Islet of Langerhans (tissue), 1 donor: ENCODE data around the gene GPC6.

Experiments
- FAIRE-seq: peaks from one replicate; lab custom pipeline; 2011; peaks lifted over from hg19 to GRCh38; lab: Jason Lieb, UNC

Gene GPC6

GRCh38 chr13:93984052-93984451 is 757.4 kb downstream of the GPC6 start:
- FAIRE-seq: no peak

GRCh38 chr13:93984876-93985275 is 758.3 kb downstream of the GPC6 start:
- no peak for FAIRE-seq

- FAIRE-seq: no peak
Observed at GRCh38 chr13:93987458-93987857, 760.9 kb downstream of the GPC6 start.

- no peak for FAIRE-seq
Observed at GRCh38 chr13:93991569-93991968, 765.0 kb downstream of the GPC6 start.

- no peak for FAIRE-seq
Observed at GRCh38 chr13:93996481-93996880, 769.9 kb downstream of the GPC6 start.

GRCh38 chr13:94006296-94006695 is 779.7 kb downstream of the GPC6 start:
- FAIRE-seq: no peak

GRCh38 chr13:94007072-94007471 is 780.5 kb downstream of the GPC6 start:
- no peak for FAIRE-seq

- FAIRE-seq: no peak
Observed at GRCh38 chr13:94009701-94010100, 783.1 kb downstream of the GPC6 start.

GRCh38 chr13:94014461-94014860 is 787.9 kb downstream of the GPC6 start:
- no peak for FAIRE-seq

- FAIRE-seq: no peak
Observed at GRCh38 chr13:94020426-94020825, 793.8 kb downstream of the GPC6 start.

GRCh38 chr13:94020833-94021232 is 794.2 kb downstream of the GPC6 start:
- peak; percentile 24 for FAIRE-seq

GRCh38 chr13:94028234-94028633 is 801.6 kb downstream of the GPC6 start:
- FAIRE-seq: no peak

GRCh38 chr13:94028650-94029049 is 802.0 kb downstream of the GPC6 start:
- peak; percentile 56 for FAIRE-seq

- FAIRE-seq: no peak
Observed at GRCh38 chr13:94030415-94031119, 804.0 kb downstream of the GPC6 start.

GRCh38 chr13:94031609-94032008 is 805.0 kb downstream of the GPC6 start:
- FAIRE-seq: no peak

- FAIRE-seq: peak; percentile 97
Observed at GRCh38 chr13:94033098-94033497, 806.5 kb downstream of the GPC6 start.

- peak; percentile 87 for FAIRE-seq
Observed at GRCh38 chr13:94033830-94034642, 807.4 kb downstream of the GPC6 start.

GRCh38 chr13:94050039-94050438 is 823.4 kb downstream of the GPC6 start:
- peak; percentile 5 for FAIRE-seq

GRCh38 chr13:94050686-94051085 is 824.1 kb downstream of the GPC6 start:
- no peak for FAIRE-seq

GRCh38 chr13:94053986-94054593 is 827.5 kb downstream of the GPC6 start:
- no peak for FAIRE-seq

GRCh38 chr13:94056362-94056990 is 829.9 kb downstream of the GPC6 start:
- peak; percentile 45 for FAIRE-seq

GRCh38 chr13:94057618-94058186 is 831.1 kb downstream of the GPC6 start:
- no peak for FAIRE-seq
